GOT3 (cell line): ENCODE measurements around the gene TNIP2.

ENCODE experiments used
- DNase-seq: peaks from one replicate; lab custom pipeline; 2025; ENCODE audit warnings: mixed read lengths; lab: John Stamatoyannopoulos, UW

The TNIP2 gene

GRCh38 chr4:2721586-2721985, 34.5 kb downstream of the TNIP2 start:
- no peak for DNase-seq

- no peak for DNase-seq
These were observed 39.9 kb downstream of the TNIP2 start for GRCh38 chr4:2716236-2716635.

- no peak for DNase-seq
These were observed 40.7 kb downstream of the TNIP2 start for GRCh38 chr4:2715426-2715825.

- no peak for DNase-seq
These were observed 41.2 kb downstream of the TNIP2 start for GRCh38 chr4:2714918-2715317.

GRCh38 chr4:2714061-2714770, 41.9 kb downstream of the TNIP2 start:
- no peak for DNase-seq

GRCh38 chr4:2713337-2713736, 42.8 kb downstream of the TNIP2 start:
- no peak for DNase-seq

- DNase-seq = no peak
These were observed 43.8 kb downstream of the TNIP2 start for GRCh38 chr4:2712261-2712842.

GRCh38 chr4:2702770-2703169, 53.4 kb downstream of the TNIP2 start:
- no peak for DNase-seq

- no peak for DNase-seq
These were observed 53.8 kb downstream of the TNIP2 start for GRCh38 chr4:2702361-2702760.

- no peak for DNase-seq
These were observed 56.1 kb downstream of the TNIP2 start for GRCh38 chr4:2700031-2700430.

- no peak for DNase-seq
These were observed 56.6 kb downstream of the TNIP2 start for GRCh38 chr4:2699534-2699933.

GRCh38 chr4:2698951-2699505, 57.1 kb downstream of the TNIP2 start:
- no peak for DNase-seq

- DNase-seq = no peak
These were observed 57.6 kb downstream of the TNIP2 start for GRCh38 chr4:2698504-2698903.

GRCh38 chr4:2697995-2698414, 58.1 kb downstream of the TNIP2 start:
- DNase-seq = no peak

- no peak for DNase-seq
These were observed 59.7 kb downstream of the TNIP2 start for GRCh38 chr4:2696423-2696822.

- no peak for DNase-seq
These were observed 60.6 kb downstream of the TNIP2 start for GRCh38 chr4:2695346-2696060.

GRCh38 chr4:2694691-2695090, 61.4 kb downstream of the TNIP2 start:
- DNase-seq = no peak

- DNase-seq = no peak
These were observed 64.1 kb downstream of the TNIP2 start for GRCh38 chr4:2691952-2692435.
